Epithelial cell of proximal tubule (primary cell): Measurements from ENCODE around the gene FXYD1. TPM values are rescaled to one million over a fixed set of nuclear protein-coding genes. Genes with fewer than 3 reads are reported as not detected.
"Not testable (repeated sequence)": the region's sequence is repeated elsewhere in the genome, so short reads cannot be mapped to it uniquely, and the experiment has no call there.

Experiments used
- DNase-seq: peaks from one replicate; pipeline ENCODE4 v3.0.0-alpha.2; 2011; ENCODE audit warnings: low read depth
- H3K4me3 ChIP-seq: 2 replicates; pipeline ENCODE4 v1.5.1; 2011; ENCODE audit warnings: low read depth, mild to moderate bottlenecking, low read length
- total RNA-seq: library from RNA; depleted of rRNA; stranded (reverse); fragments of >200 nt; gene quantifications from 2 replicates; pipeline ENCODE4 v1.2.3, GENCODE V29; 2015
- TF ChIP-seq, protein P1 (sequence below): conservative IDR thresholded peaks from 2 replicates; pipeline ENCODE4 v1.5.1; 2012; ENCODE audit warnings: low read depth, mild to moderate bottlenecking, low read length

FXYD1 gene
- total RNA-seq, 1 donor from 2014 or later, result not detected

DNA sequence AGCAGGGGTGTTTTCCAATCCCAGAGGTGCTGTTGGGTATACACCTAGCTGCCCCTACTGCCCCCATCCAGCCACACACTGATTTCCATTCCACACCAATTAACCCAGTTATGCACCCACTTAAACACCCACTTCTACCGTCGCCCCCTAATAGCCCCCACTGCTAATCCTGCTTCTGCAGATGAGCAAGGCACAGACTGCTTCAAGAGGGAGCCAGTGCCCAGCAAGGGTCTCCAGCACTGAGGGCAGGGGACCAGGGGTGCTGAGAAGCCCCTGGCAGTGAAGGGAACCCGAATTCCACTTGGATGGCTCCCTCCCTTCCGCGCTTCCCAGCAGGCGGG is 5.6 kb downstream of the FXYD1 start:
- TF ChIP-seq, protein P1, sequence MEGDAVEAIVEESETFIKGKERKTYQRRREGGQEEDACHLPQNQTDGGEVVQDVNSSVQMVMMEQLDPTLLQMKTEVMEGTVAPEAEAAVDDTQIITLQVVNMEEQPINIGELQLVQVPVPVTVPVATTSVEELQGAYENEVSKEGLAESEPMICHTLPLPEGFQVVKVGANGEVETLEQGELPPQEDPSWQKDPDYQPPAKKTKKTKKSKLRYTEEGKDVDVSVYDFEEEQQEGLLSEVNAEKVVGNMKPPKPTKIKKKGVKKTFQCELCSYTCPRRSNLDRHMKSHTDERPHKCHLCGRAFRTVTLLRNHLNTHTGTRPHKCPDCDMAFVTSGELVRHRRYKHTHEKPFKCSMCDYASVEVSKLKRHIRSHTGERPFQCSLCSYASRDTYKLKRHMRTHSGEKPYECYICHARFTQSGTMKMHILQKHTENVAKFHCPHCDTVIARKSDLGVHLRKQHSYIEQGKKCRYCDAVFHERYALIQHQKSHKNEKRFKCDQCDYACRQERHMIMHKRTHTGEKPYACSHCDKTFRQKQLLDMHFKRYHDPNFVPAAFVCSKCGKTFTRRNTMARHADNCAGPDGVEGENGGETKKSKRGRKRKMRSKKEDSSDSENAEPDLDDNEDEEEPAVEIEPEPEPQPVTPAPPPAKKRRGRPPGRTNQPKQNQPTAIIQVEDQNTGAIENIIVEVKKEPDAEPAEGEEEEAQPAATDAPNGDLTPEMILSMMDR, result no peak
- DNase-seq, result no peak
- H3K4me3 ChIP-seq, result no peak overlapping the region

DNA sequence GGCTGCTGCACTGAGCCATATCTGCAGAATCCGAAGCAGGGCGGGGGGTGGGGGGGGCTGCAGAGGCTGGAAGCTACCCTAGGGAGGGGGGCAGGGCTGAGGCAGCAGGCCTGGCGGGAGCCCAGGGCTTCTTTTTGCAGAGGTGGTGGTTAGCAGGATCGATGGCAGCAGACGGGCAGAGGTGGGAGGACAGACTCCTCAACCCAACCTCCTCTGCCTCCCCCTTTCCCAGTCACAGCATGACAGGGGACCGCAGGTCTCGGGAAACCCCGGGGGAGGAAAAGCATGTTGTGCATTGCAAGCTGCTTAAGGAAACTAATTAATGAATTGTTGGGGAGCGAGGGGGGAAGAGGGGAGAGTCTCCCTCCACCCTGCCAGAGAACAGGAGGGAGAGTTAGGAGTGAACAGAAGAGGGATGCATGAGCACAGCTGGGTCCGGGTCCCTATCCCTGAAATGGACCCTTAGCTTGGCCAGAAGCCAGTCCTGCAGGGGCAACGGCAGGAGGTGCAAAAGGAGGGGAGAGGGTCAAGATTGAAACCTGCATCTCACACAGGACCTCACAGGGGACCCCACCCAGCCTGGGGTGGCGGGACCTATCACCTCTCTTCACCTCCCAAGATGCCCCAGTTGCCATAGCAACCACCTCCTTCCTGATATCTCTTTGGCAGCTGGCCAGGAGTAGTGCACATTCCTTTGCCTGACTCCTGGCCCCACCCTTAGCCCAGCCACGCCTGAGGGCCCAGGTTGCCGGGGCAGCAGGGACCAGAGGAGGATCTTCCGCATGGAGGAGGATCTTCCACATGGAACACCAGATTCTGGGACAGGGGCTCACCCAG is 6.2 kb downstream of the FXYD1 start:
- no peak overlapping the region for H3K4me3 ChIP-seq
- DNase-seq, result no peak
- TF ChIP-seq, protein P1, result no peak

DNA sequence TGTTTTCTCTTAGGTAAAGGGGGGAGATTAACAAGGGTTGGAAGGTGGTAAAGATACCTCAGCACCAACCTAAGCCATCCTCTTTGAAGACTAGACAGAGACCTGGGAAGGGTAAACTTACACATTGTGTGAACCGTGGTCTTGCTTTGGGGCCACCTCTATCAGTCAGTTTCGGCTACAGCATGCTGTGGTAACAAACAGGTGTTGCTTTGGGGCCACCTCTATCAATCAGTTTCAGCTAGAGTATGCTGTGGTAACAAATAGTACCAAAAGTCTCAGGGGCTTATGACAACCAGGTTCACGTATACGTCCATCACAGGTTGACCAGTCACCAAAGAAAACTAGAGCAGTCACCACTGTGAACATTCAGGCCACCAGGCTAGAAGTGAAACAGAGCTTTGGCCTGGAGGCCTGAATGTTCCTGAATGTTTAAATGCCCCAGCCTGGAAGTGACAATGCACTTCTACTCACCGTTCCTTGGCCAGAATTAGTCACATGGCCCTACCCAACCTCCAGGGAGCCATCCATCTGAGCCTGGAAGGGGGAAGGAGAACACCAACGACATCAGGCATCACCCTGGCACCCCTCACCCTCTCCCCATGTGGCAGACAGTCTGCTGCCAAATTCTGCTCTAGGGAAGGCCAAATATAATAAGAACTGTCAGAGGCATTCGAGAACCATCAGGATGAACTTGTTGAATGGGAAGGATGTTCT is 8.3 kb downstream of the FXYD1 start:
- no peak overlapping the region for H3K4me3 ChIP-seq
- DNase-seq, result no peak
- TF ChIP-seq, protein P1, result no peak

DNA sequence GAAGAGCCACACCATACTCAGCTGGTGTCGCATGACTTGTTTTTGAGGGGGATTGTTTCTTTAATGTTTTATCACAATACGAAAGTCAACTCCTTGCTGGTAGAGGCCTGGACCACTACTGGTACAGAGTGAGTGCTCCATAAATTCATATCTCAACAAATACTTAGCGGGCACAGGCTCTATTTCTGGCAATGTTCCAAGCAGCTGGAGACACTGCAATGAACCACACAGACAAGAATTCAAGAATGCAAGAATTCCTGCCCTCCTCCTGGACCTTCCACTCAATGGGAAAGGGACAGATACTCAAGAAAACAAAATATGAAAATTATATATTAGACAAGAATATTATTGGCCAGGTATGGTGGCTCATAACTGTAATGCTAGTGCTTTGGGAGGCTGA is 10.8 kb downstream of the FXYD1 start:
- H3K4me3 ChIP-seq, result no peak overlapping the region
- TF ChIP-seq, protein P1, result no peak
- DNase-seq, result no peak

DNA sequence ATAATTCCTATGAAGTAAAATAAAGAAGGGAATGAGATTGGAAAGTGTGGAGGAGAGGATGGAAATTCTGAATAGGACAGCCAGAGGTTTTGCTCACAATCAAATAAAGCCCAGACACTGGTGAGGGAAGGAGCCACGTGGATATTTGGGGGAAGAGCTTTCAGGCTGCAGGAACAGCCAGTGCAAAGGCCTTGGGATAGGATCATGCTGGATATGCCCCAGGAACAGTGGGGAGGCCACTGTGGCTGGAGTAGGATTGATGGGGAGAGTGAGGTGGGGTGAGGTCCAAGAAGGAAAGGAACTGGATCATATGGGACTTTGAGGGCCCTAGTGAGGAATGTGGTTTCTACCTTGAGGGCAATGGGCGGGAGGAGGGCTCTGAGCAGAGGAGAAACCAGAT is 11.8 kb downstream of the FXYD1 start:
- TF ChIP-seq, protein P1, result no peak
- no peak overlapping the region for H3K4me3 ChIP-seq
- no peak for DNase-seq

DNA sequence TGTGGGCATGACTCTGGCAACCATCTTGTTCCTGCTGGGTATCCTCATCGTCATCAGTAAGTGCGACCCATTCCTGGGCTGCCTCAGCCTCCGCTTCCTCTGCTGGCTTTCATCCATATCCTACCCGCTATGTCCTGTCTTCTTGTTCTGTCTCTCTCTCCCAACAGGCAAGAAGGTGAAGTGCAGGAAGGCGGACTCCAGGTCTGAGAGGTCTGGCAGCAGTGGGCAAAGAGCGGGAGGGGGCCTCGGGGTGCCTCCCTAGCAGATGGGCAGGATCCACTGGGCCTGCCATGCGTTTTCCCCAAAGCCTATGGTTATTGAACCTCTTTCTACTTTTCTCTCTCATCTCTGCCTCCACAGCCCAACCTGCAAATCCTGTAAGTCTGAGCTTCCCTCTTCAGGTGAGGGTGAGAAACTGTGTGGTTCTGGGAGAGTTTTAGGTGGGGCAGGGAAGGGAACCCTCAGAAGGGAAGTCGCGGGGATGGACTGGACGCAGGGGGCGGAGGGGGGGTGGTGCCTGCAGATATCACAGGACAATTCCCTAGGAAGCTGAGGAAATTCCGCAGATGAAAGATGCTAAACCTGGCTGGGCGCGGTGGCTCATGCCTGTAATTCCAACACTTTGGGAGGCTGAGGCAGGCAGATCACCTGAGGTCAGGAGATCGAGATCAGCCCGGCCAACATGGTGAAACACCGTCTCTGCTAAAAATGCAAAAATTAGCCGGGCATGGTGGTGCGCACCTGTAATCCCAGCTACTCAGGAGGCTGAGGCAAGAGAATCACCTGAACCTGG is 12.8 kb downstream of the FXYD1 start:
- no peak for DNase-seq
- TF ChIP-seq, protein P1, result no peak
- no peak overlapping the region for H3K4me3 ChIP-seq

DNA sequence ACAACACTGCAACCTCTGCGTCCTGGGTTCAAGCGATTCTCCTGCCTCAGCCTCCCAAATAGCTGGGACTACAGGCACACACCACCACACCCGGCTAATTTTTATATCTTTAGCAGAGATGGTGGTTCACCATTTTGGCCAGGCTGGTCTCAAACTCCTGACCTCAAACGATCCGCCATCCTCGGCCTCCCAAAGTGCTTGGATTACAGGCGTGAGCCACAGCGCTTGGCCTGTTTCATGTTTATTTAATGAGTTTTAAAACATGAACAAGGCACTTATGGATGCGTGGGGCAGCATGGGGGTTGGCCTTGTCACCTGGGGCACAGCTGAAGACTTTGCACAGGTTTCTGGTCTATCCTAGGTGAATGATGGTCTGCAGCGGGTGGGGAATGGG is 14.5 kb downstream of the FXYD1 start:
- H3K4me3 ChIP-seq, DNase-seq: not testable (repeated sequence)
